ENCODE results near the gene MAST4. TPM values are rescaled to one million over a fixed set of nuclear protein-coding genes. Genes with fewer than 3 reads are reported as not detected.

MAST4 gene
- polyA plus RNA-seq, 1 experiment, result 4.0 TPM

DNA sequence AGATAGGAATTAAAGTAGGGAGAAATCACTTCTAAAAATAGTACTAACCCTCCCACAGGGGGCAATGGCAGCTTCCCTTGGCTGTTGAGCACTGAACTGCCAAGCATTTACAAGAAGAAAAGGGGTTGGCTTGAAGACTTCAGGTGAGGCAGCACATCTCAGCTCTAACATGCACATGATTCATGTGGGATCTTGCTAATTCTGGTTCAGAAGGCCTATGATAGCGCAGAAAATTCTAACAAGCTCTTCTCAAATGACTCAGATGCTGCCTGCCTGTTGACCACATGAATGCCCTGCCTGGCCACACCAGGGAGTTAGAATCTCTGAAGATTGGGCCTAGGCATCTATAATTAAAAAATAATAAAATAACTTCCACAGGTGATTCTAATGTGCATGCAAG lies 577.8 kb downstream of the MAST4 start:
- no peaks in the 10 kb centered on the region for H3K36me3 ChIP-seq (ENCODE audit: control insufficient read depth, insufficient read depth, low read length)
- ChIA-PET POLR2A (no interaction called here), CTCF (interaction anchor here (0.8 kb wide), 1 partner anchor 186 kb away, joined by 4 read pairs; no protein-coding TSS in a partner anchor)

DNA sequence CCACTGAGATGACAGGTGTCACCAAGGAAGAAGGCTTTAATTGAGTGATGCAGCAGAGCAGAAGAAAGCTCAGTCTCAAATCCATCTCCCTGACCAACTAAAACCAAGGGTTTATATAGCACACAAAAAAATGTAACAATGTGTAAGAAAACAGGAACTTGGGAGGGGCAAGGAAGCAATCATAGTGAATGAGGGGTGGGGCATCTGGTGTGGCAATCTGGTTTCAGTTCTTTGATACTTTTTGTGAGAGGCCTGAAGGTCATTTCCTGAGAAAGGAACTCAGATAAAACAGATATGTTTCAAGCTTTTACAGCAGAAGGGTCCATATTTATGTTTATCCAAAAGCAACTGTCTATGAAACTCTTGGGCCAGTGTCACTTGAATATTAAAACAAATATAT lies 580.7 kb downstream of the MAST4 start:
- no peak for DNase-seq (ENCODE audit: low read depth)
- Histone ChIP-seq H3K4me3 (ENCODE audit: low read depth, low read length) (no peak overlapping the region), H3K36me3 (ENCODE audit: control insufficient read depth, insufficient read depth, low read length) (no peaks in the 10 kb centered on the region), H3K27me3 (ENCODE audit: control insufficient read depth, insufficient read depth, low read length) (no peaks in the 10 kb centered on the region)
- TF ChIP-seq, protein P1, sequence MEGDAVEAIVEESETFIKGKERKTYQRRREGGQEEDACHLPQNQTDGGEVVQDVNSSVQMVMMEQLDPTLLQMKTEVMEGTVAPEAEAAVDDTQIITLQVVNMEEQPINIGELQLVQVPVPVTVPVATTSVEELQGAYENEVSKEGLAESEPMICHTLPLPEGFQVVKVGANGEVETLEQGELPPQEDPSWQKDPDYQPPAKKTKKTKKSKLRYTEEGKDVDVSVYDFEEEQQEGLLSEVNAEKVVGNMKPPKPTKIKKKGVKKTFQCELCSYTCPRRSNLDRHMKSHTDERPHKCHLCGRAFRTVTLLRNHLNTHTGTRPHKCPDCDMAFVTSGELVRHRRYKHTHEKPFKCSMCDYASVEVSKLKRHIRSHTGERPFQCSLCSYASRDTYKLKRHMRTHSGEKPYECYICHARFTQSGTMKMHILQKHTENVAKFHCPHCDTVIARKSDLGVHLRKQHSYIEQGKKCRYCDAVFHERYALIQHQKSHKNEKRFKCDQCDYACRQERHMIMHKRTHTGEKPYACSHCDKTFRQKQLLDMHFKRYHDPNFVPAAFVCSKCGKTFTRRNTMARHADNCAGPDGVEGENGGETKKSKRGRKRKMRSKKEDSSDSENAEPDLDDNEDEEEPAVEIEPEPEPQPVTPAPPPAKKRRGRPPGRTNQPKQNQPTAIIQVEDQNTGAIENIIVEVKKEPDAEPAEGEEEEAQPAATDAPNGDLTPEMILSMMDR (IDR thresholded peaks at IDR 0.05; ENCODE audit: insufficient read depth, low read depth, low read length), result no peak
- ChIA-PET POLR2A (no interaction called here), CTCF (interaction anchor here (1.2 kb wide), 1 partner anchor 11 kb away, joined by 3 read pairs; no protein-coding TSS in a partner anchor)

More for the DNA sequence above, 577.8 kb downstream of the MAST4 start:
- H3K4me3 ChIP-seq (ENCODE audit: low read depth, low read length), result no peak overlapping the region
- H3K27me3 ChIP-seq (ENCODE audit: control insufficient read depth, insufficient read depth, low read length), result no peaks in the 10 kb centered on the region
- TF ChIP-seq, protein P1 (IDR thresholded peaks at IDR 0.05; ENCODE audit: insufficient read depth, low read depth, low read length), result no peak
- DNase-seq (ENCODE audit: low read depth), result no peak

- no peaks in the 10 kb centered on the region for H3K27me3 ChIP-seq (ENCODE audit: control insufficient read depth, insufficient read depth, low read length)
- no peak overlapping the region for H3K4me3 ChIP-seq (ENCODE audit: low read depth, low read length)
- no peaks in the 10 kb centered on the region for H3K36me3 ChIP-seq (ENCODE audit: control insufficient read depth, insufficient read depth, low read length)
- TF ChIP-seq, protein P1 (IDR thresholded peaks at IDR 0.05; ENCODE audit: insufficient read depth, low read depth, low read length), result no peak
- CTCF ChIA-PET, result interaction anchor here (0.9 to 1.3 kb wide), 3 partner anchors 12 to 36 kb away, joined by 4 read pairs; no protein-coding TSS in a partner anchor
- DNase-seq (ENCODE audit: low read depth), result no peak
- POLR2A ChIA-PET, result no interaction called here
Observed at GRCh38 chr5:67178085-67178484, 581.9 kb downstream of the MAST4 start.

GRCh38 chr5:67178966-67179365 lies 582.8 kb downstream of the MAST4 start:
- TF ChIP-seq, protein P1 (IDR thresholded peaks at IDR 0.05; ENCODE audit: insufficient read depth, low read depth, low read length), result no peak
- CTCF ChIA-PET, result interaction anchor here (1.3 kb wide), 1 partner anchor 29 kb away, joined by 4 read pairs; no protein-coding TSS in a partner anchor
- no peaks in the 10 kb centered on the region for H3K36me3 ChIP-seq (ENCODE audit: control insufficient read depth, insufficient read depth, low read length)
- H3K4me3 ChIP-seq (ENCODE audit: low read depth, low read length), result no peak overlapping the region
- POLR2A ChIA-PET, result no interaction called here
- DNase-seq (ENCODE audit: low read depth), result no peak
- no peaks in the 10 kb centered on the region for H3K27me3 ChIP-seq (ENCODE audit: control insufficient read depth, insufficient read depth, low read length)

GRCh38 chr5:67179697-67180361 lies 583.6 kb downstream of the MAST4 start:
- no peaks in the 10 kb centered on the region for H3K27me3 ChIP-seq (ENCODE audit: control insufficient read depth, insufficient read depth, low read length)
- no peak overlapping the region for H3K4me3 ChIP-seq (ENCODE audit: low read depth, low read length)
- CTCF ChIA-PET, result no interaction called here
- POLR2A ChIA-PET, result no interaction called here
- H3K36me3 ChIP-seq (ENCODE audit: control insufficient read depth, insufficient read depth, low read length), result no peaks in the 10 kb centered on the region
- no peak for DNase-seq (ENCODE audit: low read depth)
- TF ChIP-seq, protein P1 (IDR thresholded peaks at IDR 0.05; ENCODE audit: insufficient read depth, low read depth, low read length), result no peak

Data from BJ (cell line).